GM21390 (cell line): Measurements from ENCODE around the gene ARHGAP45.

Experiments used
- ATAC-seq: cut with Tn5 transposase; IDR thresholded peaks from one replicate; pipeline ENCODE4 v1.9.1; 2021; ENCODE audit not compliant: unreplicated experiment

Gene ARHGAP45

GRCh38 chr19:1070576-1070930 lies 3.6 kb downstream of the ARHGAP45 start:
- ATAC-seq: no peak

- no peak for ATAC-seq
Observed at GRCh38 chr19:1070931-1071791, 4.2 kb downstream of the ARHGAP45 start.

- ATAC-seq: no peak
Observed at GRCh38 chr19:1072371-1073015, 5.5 kb downstream of the ARHGAP45 start.

- no peak for ATAC-seq
Observed at GRCh38 chr19:1073063-1073955, 6.3 kb downstream of the ARHGAP45 start.

- no peak for ATAC-seq
Observed at GRCh38 chr19:1073956-1074517, 7.1 kb downstream of the ARHGAP45 start.

- no peak for ATAC-seq
Observed at GRCh38 chr19:1074544-1075283, 7.7 kb downstream of the ARHGAP45 start.

- ATAC-seq: no peak
Observed at GRCh38 chr19:1076046-1076386, 9.0 kb downstream of the ARHGAP45 start.

GRCh38 chr19:1076951-1077350 lies 10.0 kb downstream of the ARHGAP45 start:
- ATAC-seq: peak; percentile 59

GRCh38 chr19:1079566-1080111 lies 12.7 kb downstream of the ARHGAP45 start:
- no peak for ATAC-seq

GRCh38 chr19:1080360-1081161 lies 13.6 kb downstream of the ARHGAP45 start:
- ATAC-seq: no peak

- ATAC-seq: no peak
Observed at GRCh38 chr19:1081301-1082164, 14.6 kb downstream of the ARHGAP45 start.

GRCh38 chr19:1082165-1082927 lies 15.4 kb downstream of the ARHGAP45 start:
- no peak for ATAC-seq

- no peak for ATAC-seq
Observed at GRCh38 chr19:1082928-1083816, 16.2 kb downstream of the ARHGAP45 start.

- no peak for ATAC-seq
Observed at GRCh38 chr19:1084024-1084868, 17.3 kb downstream of the ARHGAP45 start.

GRCh38 chr19:1085053-1085658 lies 18.2 kb downstream of the ARHGAP45 start:
- ATAC-seq: no peak
